Suprapubic skin (tissue), 3 donors: Measurements from ENCODE around the gene GLCE.

Experiments used
- EP300 ChIP-seq: sonication (generic); formaldehyde crosslinking; IDR thresholded peaks from one replicate; pipeline ENCODE4 v1.6.1; 2017; ENCODE audit warnings: antibody characterized with exemption
- POLR2A ChIP-seq, 2 donors: fragments of 450-650 bp; IDR thresholded peaks; one replicate each; pipeline ENCODE4 v1.6.1; 2017; ENCODE audit warnings: antibody characterized with exemption in 2 of 2, mild to moderate bottlenecking in 2 of 2, moderate library complexity in 2 of 2
- TF ChIP-seq, protein P1 (sequence below), 2 donors: fragments of 200-600 bp in 1 of 2; fragments of 450-650 bp in 1 of 2; sonication (generic) in 1 of 2; IDR thresholded peaks; one replicate each; pipeline ENCODE4 v1.5.1; 2016 to 2019; ENCODE audit warnings: antibody characterized with exemption in 2 of 2, mild to moderate bottlenecking in 1 of 2, moderate library complexity in 1 of 2

DNA sequence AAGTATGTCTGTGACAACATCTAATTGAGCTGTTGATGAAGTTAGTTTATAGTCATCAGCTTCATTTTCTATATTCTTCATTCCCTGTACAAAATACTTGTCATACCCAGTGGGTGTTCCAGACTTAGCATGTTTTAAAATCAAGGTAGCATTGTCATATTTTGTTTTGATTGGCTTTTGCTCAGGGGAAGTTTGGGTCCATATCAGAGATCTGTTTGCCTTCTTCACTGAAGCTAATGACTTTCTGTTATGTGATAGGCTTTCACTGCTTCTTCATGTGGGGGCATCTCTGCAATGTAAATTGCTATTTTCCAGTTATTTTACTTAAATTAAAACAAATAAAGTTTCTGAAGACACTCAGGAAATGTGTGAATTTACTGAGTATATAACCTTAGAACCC lies 15.1 kb downstream of the GLCE start:
- TF ChIP-seq, protein P1, sequence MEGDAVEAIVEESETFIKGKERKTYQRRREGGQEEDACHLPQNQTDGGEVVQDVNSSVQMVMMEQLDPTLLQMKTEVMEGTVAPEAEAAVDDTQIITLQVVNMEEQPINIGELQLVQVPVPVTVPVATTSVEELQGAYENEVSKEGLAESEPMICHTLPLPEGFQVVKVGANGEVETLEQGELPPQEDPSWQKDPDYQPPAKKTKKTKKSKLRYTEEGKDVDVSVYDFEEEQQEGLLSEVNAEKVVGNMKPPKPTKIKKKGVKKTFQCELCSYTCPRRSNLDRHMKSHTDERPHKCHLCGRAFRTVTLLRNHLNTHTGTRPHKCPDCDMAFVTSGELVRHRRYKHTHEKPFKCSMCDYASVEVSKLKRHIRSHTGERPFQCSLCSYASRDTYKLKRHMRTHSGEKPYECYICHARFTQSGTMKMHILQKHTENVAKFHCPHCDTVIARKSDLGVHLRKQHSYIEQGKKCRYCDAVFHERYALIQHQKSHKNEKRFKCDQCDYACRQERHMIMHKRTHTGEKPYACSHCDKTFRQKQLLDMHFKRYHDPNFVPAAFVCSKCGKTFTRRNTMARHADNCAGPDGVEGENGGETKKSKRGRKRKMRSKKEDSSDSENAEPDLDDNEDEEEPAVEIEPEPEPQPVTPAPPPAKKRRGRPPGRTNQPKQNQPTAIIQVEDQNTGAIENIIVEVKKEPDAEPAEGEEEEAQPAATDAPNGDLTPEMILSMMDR (IDR thresholded peaks at IDR 0.05): no peak
- TF ChIP-seq EP300: no peak
- TF ChIP-seq POLR2A (IDR thresholded peaks at IDR 0.05): no peak
